GM18511 (cell line): ENCODE results near the gene OR8K1.

Experiments used
- ATAC-seq: cut with Tn5 transposase; IDR thresholded peaks from one replicate; pipeline ENCODE4 v1.9.1; 2021; ENCODE audit warnings: mild to moderate bottlenecking, moderate library complexity; ENCODE audit not compliant: unreplicated experiment

OR8K1 gene

GRCh38 chr11:56345739-56346138 is at the start of gene OR8K1:
Gene OR8K1, plus strand, starts transcription at chr11:56346039. Its CDS starts 0 bp downstream, at chr11:56346039.
- ATAC-seq = no peak

GRCh38 chr11:56296898-56297297 is 48.9 kb upstream of the OR8K1 start:
- no peak for ATAC-seq

- ATAC-seq = no peak
Measured at GRCh38 chr11:56307836-56308235, 38.0 kb upstream of the OR8K1 start.

- no peak for ATAC-seq
Measured at GRCh38 chr11:56314844-56315243, 31.0 kb upstream of the OR8K1 start, which contains the start of gene OR8K3. Gene OR8K3, plus strand, starts transcription at chr11:56315144. Its CDS starts 3,163 bp downstream, at chr11:56318307.

GRCh38 chr11:56331861-56332491 is 13.9 kb upstream of the OR8K1 start:
- no peak for ATAC-seq

- no peak for ATAC-seq
Measured at GRCh38 chr11:56333156-56333555, 12.7 kb upstream of the OR8K1 start.

GRCh38 chr11:56340289-56340688 is 5.5 kb upstream of the OR8K1 start:
- ATAC-seq = no peak

GRCh38 chr11:56353991-56354390 is 8.2 kb downstream of the OR8K1 start, which contains the start of gene OR8J1:
Gene OR8J1, plus strand, starts transcription at chr11:56354291. Its CDS starts 5,956 bp downstream, at chr11:56360247.
- ATAC-seq = no peak

- ATAC-seq = no peak
Measured at GRCh38 chr11:56375324-56375723, 29.5 kb downstream of the OR8K1 start, which contains the start of gene OR8U1. Gene OR8U1, plus strand, starts transcription at chr11:56375624. Its CDS starts 0 bp downstream, at chr11:56375624.

- no peak for ATAC-seq
Measured at GRCh38 chr11:56380120-56380519, 34.3 kb downstream of the OR8K1 start.

GRCh38 chr11:56394381-56394780 is 48.5 kb downstream of the OR8K1 start:
- ATAC-seq = no peak

- no peak for ATAC-seq
Measured at GRCh38 chr11:56396047-56396446, 50.2 kb downstream of the OR8K1 start.
